Suprapubic skin (tissue), 4 donors: ENCODE data around the gene MEIOB. TPM values are rescaled to one million over a fixed set of nuclear protein-coding genes. Genes with fewer than 3 reads are reported as not detected.

Experiments used
- DNase-seq, 2 donors: peaks; one replicate each; pipeline ENCODE4 v3.0.0-alpha.2; 2019; ENCODE audit warnings: low spot score in 2 of 2
- H3K27ac ChIP-seq: fragments of 200-600 bp; sonication (generic); one replicate; pipeline ENCODE4 v1.5.1; 2019
- H3K27me3 ChIP-seq: fragments of 200-600 bp; sonication (generic); one replicate; pipeline ENCODE4 v1.5.1; 2019
- H3K36me3 ChIP-seq: fragments of 200-600 bp; sonication (generic); one replicate; pipeline ENCODE4 v1.5.1; 2019
- H3K4me1 ChIP-seq: fragments of 200-600 bp; sonication (generic); one replicate; pipeline ENCODE4 v1.5.1; 2019
- H3K4me3 ChIP-seq: fragments of 200-600 bp; sonication (generic); one replicate; pipeline ENCODE4 v1.5.1; 2019; ENCODE audit warnings: mild to moderate bottlenecking
- H3K9me3 ChIP-seq: fragments of 200-600 bp; sonication (generic); one replicate; pipeline ENCODE4 v1.5.1; 2019
- EP300 ChIP-seq: sonication (generic); formaldehyde crosslinking; IDR thresholded peaks from one replicate; pipeline ENCODE4 v1.6.1; 2017; ENCODE audit warnings: antibody characterized with exemption
- POLR2A ChIP-seq, 2 donors: fragments of 450-650 bp; IDR thresholded peaks; one replicate each; pipeline ENCODE4 v1.6.1; 2017; ENCODE audit warnings: antibody characterized with exemption in 2 of 2, mild to moderate bottlenecking in 2 of 2, moderate library complexity in 2 of 2
- POLR2AphosphoS5 ChIP-seq, 3 donors: sonication (generic); formaldehyde crosslinking; IDR thresholded peaks; one replicate each; pipeline ENCODE4 v1.6.1; 2017; ENCODE audit warnings: antibody characterized with exemption in 3 of 3
- WGBS: methylation state at CpG from one replicate; pipeline ENCODE4 v1.1.5; 2018; 5-methylcytosine and 5-hydroxymethylcytosine counted together
- total RNA-seq, 4 donors: library from RNA; depleted of rRNA; stranded (reverse); fragments of >200 nt; gene quantifications; one replicate each; pipeline ENCODE4 v1.1.0, GENCODE V29; 2016
- TF ChIP-seq, protein P1 (sequence below), 2 donors: fragments of 200-600 bp in 1 of 2; fragments of 450-650 bp in 1 of 2; sonication (generic) in 1 of 2; IDR thresholded peaks; one replicate each; pipeline ENCODE4 v1.5.1; 2016 to 2019; ENCODE audit warnings: antibody characterized with exemption in 2 of 2, mild to moderate bottlenecking in 1 of 2, moderate library complexity in 1 of 2

Gene MEIOB
- total RNA-seq, 4 donors from 2014 or later, result 0.29 to 0.68 TPM; not detected in 2

DNA sequence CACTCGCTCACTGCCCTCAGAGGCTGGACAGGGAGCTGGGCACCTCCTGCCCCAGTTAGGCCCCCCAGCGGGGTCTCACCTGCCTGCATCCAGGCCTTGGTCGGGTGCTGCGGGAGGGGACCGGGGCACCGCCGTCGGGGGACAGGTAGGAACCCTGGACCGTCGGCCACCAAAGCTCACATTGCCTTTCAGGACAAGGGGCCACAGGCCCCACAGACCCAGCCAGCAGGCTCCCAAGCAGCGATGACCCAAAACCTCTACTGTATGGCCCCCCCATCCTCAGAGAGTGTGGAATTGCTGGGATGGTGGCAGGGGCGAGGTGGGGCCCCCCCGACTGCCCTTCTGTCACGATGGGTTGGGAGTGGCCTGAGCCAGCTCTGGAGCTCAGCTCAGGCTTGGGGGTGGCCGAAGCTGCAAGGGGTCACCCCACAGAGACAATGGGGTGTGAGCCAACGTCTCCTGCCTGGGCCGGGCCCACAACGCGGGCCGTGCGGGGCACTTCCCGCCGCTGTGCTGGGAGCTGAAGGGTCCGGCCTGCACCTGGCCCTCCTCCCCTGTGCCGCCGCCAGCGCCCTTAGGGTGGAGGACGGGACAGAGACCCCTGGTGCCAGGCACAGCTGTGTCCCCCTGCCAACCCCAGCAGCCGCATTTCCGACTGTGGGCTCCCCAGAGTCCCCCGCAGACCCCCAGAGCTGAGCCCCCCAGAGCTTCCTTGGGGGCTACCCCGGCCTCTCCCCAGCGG lies 79.0 kb downstream of the MEIOB start:
- Histone ChIP-seq H3K4me3 (no peak overlapping the region), H3K9me3 (peaks cover 3% of the 10 kb centered on the region), H3K27me3 (no peaks in the 10 kb centered on the region), H3K36me3 (peaks cover 38% of the 10 kb centered on the region), H3K4me1 (peaks cover 18% of the 10 kb centered on the region), H3K27ac (no peak overlapping the region)
- whole genome bisulfite sequencing, result 82% methylated on average over 5 of the region's 33 CpGs
- TF ChIP-seq EP300 (no peak), POLR2AphosphoS5 (IDR thresholded peaks at IDR 0.05) (no peak), POLR2A (IDR thresholded peaks at IDR 0.05) (no peak)
- TF ChIP-seq, protein P1, sequence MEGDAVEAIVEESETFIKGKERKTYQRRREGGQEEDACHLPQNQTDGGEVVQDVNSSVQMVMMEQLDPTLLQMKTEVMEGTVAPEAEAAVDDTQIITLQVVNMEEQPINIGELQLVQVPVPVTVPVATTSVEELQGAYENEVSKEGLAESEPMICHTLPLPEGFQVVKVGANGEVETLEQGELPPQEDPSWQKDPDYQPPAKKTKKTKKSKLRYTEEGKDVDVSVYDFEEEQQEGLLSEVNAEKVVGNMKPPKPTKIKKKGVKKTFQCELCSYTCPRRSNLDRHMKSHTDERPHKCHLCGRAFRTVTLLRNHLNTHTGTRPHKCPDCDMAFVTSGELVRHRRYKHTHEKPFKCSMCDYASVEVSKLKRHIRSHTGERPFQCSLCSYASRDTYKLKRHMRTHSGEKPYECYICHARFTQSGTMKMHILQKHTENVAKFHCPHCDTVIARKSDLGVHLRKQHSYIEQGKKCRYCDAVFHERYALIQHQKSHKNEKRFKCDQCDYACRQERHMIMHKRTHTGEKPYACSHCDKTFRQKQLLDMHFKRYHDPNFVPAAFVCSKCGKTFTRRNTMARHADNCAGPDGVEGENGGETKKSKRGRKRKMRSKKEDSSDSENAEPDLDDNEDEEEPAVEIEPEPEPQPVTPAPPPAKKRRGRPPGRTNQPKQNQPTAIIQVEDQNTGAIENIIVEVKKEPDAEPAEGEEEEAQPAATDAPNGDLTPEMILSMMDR (IDR thresholded peaks at IDR 0.05), result no peak
- DNase-seq, result peak in 1 of 2 donors; percentile 63

DNA sequence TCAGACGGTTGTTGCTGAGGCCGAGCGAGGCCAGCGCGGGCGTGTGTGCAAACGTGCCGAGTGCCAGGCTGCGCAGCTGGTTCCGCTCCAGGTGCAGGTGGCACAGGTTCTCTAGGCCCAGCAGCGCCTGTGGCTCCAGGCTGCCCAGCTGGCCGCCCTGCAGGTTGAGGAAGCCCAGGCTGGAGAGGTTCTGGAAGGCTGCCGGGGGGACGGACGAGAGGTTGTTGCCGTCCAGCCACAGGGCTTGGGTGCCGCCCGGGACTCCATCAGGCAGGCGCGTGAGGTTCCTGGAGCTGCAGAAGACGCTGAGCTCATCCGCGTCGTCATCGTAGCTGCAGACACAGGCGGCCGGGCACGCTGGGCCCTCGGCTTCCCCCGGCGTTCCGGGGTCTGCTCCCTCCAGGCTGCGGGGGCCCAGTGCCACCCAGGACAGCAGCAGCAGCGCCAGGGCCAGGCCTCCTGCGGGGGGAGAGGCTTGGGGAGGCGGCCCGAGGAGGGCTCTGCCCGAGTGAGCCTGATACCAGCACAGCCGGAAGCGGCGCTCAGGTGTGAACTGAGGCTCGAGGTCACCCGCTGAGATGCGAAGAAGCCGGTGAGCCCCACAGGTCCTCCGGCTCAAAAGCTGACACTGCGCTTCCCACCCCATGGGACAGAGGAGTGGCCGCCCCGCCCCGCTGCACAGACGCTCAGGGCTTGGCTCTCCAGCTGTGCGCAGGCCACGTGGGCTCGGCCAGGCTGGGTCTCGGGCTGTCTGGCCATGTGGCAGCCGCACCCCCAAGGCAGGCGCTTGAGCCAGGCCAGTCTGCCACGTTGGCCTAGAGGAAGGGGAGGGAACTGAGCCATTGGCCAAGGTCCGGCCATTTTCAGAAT lies 79.8 kb downstream of the MEIOB start:
- peaks cover 23% of the 10 kb centered on the region for H3K4me1 ChIP-seq
- no peaks in the 10 kb centered on the region for H3K27me3 ChIP-seq
- 100% methylated on average over 4 of the region's 59 CpGs for WGBS
- no peak overlapping the region for H3K27ac ChIP-seq
- no peak for TF ChIP-seq EP300
- TF ChIP-seq, protein P1 (IDR thresholded peaks at IDR 0.05), result no peak
- TF ChIP-seq POLR2AphosphoS5 (IDR thresholded peaks at IDR 0.05), result no peak
- no peak for TF ChIP-seq POLR2A (IDR thresholded peaks at IDR 0.05)
- peaks cover 46% of the 10 kb centered on the region for H3K36me3 ChIP-seq
- peak; percentile 57 to 76 for DNase-seq
- H3K9me3 ChIP-seq, result no peaks in the 10 kb centered on the region
- no peak overlapping the region for H3K4me3 ChIP-seq

DNA sequence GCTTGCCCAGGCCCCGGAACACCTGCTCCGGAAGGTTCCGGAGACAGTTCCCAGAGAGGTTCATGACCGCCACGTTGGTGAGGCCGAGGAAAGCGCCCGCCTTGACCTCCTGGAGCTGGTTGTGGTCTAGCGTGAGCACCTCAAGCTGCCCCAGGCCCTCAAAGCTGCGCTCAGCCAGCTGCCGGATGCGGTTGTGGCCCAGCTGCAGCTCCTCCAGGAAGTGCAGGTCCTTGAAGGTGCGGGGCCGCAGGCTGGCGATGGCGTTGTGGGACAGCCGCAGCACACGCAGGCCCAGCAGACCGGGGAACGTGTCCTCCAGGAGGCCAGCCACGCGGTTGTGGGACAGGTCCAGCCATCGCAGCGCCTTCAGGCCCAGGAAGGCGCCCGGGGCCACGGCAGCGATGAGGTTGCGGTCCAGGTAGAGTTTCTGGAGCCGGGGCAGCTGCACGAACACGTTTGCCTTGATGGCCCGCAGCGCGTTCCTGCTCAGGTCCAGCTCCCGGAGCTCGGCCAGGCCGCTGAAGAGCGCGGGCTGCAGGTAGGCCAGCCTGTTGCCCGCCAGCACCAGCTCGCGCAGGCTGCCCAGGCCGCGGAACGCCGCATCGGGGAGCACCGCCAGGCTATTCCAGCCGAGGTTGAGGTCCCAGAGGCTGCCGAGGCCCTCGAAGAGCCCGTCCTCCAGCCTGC lies 80.6 kb downstream of the MEIOB start:
- no peaks in the 10 kb centered on the region for H3K9me3 ChIP-seq
- WGBS, result 100% methylated on average over 4 of the region's 53 CpGs
- H3K27ac ChIP-seq, result no peak overlapping the region
- H3K36me3 ChIP-seq, result peaks cover 53% of the 10 kb centered on the region
- no peak overlapping the region for H3K4me3 ChIP-seq
- H3K4me1 ChIP-seq, result peaks cover 23% of the 10 kb centered on the region
- peak in 1 of 2 donors; percentile 63 for DNase-seq
- no peaks in the 10 kb centered on the region for H3K27me3 ChIP-seq
- TF ChIP-seq POLR2AphosphoS5 (IDR thresholded peaks at IDR 0.05) (no peak), EP300 (no peak), POLR2A (IDR thresholded peaks at IDR 0.05) (no peak)
- TF ChIP-seq, protein P1 (IDR thresholded peaks at IDR 0.05), result no peak

DNA sequence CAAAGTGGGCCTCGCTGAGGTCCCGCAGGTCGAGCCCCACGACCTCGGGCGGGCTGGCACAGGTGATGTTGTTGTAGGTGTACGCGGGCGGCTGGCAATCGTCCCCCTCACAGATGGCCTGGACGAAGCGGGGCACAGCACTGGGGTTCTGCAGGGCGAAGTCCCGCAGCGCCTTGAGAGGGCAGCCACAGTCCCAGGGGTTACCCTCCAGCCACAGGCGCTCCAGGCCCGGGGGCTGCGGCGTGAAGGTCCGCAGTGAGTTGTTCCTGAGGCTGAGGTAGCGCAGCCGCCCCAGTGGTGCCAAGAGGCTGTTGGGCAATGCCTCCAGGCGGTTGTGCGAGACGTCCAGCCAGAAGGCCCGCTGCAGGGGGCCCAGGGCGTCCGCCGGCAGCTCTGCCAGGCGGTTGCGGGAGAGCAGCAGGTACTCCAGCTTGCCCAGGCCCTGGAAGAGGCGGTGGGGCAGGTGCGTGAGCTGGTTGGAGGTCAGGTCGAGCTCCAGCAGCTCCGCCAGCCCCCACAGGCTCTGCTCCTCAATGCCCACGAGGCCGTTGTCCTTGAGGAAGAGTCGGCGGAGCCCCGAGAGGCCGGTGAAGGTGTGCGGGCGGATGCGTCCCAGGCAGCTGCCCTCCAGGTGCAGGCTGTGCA lies 81.2 kb downstream of the MEIOB start:
- peak in 1 of 2 donors; percentile 60 for DNase-seq
- no peaks in the 10 kb centered on the region for H3K9me3 ChIP-seq
- no peak overlapping the region for H3K27ac ChIP-seq
- WGBS, result 93% methylated on average over 8 of the region's 44 CpGs
- H3K4me3 ChIP-seq, result no peak overlapping the region
- peaks cover 27% of the 10 kb centered on the region for H3K4me1 ChIP-seq
- no peaks in the 10 kb centered on the region for H3K27me3 ChIP-seq
- H3K36me3 ChIP-seq, result peaks cover 57% of the 10 kb centered on the region
- no peak for TF ChIP-seq POLR2A (IDR thresholded peaks at IDR 0.05)

DNA sequence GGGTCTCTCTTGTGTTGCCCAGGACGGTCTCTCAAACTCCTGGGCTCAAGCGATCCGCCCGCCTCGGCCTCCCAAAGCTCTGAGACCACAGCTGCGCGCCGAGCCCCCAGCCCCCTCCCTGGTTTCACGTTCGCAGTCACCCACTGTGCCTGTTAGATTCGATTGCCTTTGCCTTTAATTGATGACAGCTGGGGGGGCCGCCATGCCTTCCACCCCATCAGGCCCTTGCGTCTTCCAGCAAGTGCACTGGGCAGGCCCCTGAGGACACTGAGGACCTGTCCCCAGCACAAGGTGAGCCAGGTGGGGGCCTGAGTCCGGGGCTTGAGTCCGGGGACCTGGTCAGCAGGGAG lies 81.7 kb downstream of the MEIOB start:
- no peak overlapping the region for H3K27ac ChIP-seq
- H3K9me3 ChIP-seq, result no peaks in the 10 kb centered on the region
- peaks cover 57% of the 10 kb centered on the region for H3K36me3 ChIP-seq
- DNase-seq, result no peak
- no peak for TF ChIP-seq POLR2AphosphoS5 (IDR thresholded peaks at IDR 0.05)
- no peak for TF ChIP-seq EP300
- TF ChIP-seq POLR2A (IDR thresholded peaks at IDR 0.05), result no peak
- TF ChIP-seq, protein P1 (IDR thresholded peaks at IDR 0.05), result no peak
- no peaks in the 10 kb centered on the region for H3K27me3 ChIP-seq
- H3K4me3 ChIP-seq, result no peak overlapping the region
- WGBS, result 91% methylated on average over 13 of the region's 15 CpGs
- H3K4me1 ChIP-seq, result peaks cover 28% of the 10 kb centered on the region
